NT2/D1 (cell line): ENCODE data around the gene SYNE2.

Experiments used
- SUZ12 ChIP-seq: IDR thresholded peaks from 2 replicates; pipeline ENCODE4 v1.6.1; 2011; ENCODE audit not compliant: insufficient read length, insufficient read depth; ENCODE audit errors: extremely low read depth
- YY1 ChIP-seq: IDR thresholded peaks from 2 replicates; pipeline ENCODE4 v1.6.1; 2011; ENCODE audit not compliant: insufficient read length, insufficient read depth
- ZNF274 ChIP-seq: IDR thresholded peaks from 2 replicates; pipeline ENCODE4 v1.6.1; 2011; ENCODE audit warnings: mild to moderate bottlenecking, low read depth, low read length

DNA sequence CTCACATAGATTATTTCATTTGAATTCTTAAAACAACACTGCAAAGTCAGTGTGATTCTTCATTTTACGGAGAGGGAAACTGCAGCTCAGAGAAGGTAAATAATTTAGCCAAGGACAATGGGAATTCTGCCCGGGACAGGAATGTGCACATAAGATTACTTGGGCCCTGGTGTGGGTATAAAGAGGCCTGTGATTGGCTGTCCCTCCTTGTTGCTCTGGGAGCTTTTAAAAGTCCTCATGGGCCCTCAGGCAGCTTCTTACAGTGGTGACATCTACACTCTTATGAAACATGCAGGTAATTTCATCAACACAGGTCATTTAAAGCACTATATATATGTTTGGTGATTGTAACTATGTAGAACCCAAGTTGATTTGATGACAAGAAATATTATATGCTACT, 341.0 kb downstream of the SYNE2 start:
- TF ChIP-seq SUZ12 (no peak), ZNF274 (no peak), YY1 (no peak)
